ENCODE measurements around the gene ARHGAP8. TPM values are rescaled to one million over a fixed set of nuclear protein-coding genes. Genes with fewer than 3 reads are reported as not detected.
"Not testable (repeated sequence)": the region's sequence is repeated elsewhere in the genome, so short reads cannot be mapped to it uniquely, and the experiment has no call there.

Gene ARHGAP8
- polyA plus RNA-seq, 3 donors = 1.1 to 5.2 (median 1.7) TPM

GRCh38 chr22:44885806-44886360 lies 133.5 kb downstream of the ARHGAP8 start:
- no peak overlapping the region for H3K27ac ChIP-seq (ENCODE audit: low read depth, low read length)
- WGBS, 3 donors = 81 to 87% (median 84%) methylated on average over 14 of the region's 14 CpGs

GRCh38 chr22:44887941-44888366 lies 135.6 kb downstream of the ARHGAP8 start:
- H3K27ac ChIP-seq (ENCODE audit: low read depth, low read length) = no peak overlapping the region
- WGBS, 3 donors = 80 to 93% (median 90%) methylated on average over 14 to 16 of the region's 16 CpGs

- WGBS, 3 donors = 66 to 75% (median 67%) methylated on average over 14 of the region's 14 CpGs
- no peak overlapping the region for H3K27ac ChIP-seq (ENCODE audit: low read depth, low read length)
These were observed 136.3 kb downstream of the ARHGAP8 start for GRCh38 chr22:44888491-44889254.

- no peak overlapping the region for H3K27ac ChIP-seq (ENCODE audit: low read depth, low read length)
- 68 to 72% (median 70%) methylated on average over 13 to 14 of the region's 14 CpGs for WGBS, 3 donors
These were observed 137.0 kb downstream of the ARHGAP8 start for GRCh38 chr22:44889255-44889878.

- WGBS, 3 donors = 83 to 86% (median 84%) methylated on average over 20 of the region's 20 CpGs
- no peak overlapping the region for H3K27ac ChIP-seq (ENCODE audit: low read depth, low read length)
These were observed 138.3 kb downstream of the ARHGAP8 start for GRCh38 chr22:44890416-44891292.

GRCh38 chr22:44891293-44891747 lies 138.9 kb downstream of the ARHGAP8 start:
- WGBS, 3 donors = 73 to 86% (median 82%) methylated on average over 11 of the region's 11 CpGs
- no peak overlapping the region for H3K27ac ChIP-seq (ENCODE audit: low read depth, low read length)

- H3K27ac ChIP-seq (ENCODE audit: low read depth, low read length) = no peak overlapping the region
- WGBS, 3 donors = 79 to 88% (median 87%) methylated on average over 11 of the region's 11 CpGs
These were observed 139.4 kb downstream of the ARHGAP8 start for GRCh38 chr22:44891791-44892190.

- H3K27ac ChIP-seq (ENCODE audit: low read depth, low read length) = no peak overlapping the region
- WGBS, 3 donors = 63 to 79% (median 68%) methylated on average over 12 to 13 of the region's 13 CpGs
These were observed 139.9 kb downstream of the ARHGAP8 start for GRCh38 chr22:44892243-44892642.

- H3K27ac ChIP-seq (ENCODE audit: low read depth, low read length) = no peak overlapping the region
- 77 to 83% (median 82%) methylated on average over 20 of the region's 20 CpGs for WGBS, 3 donors
These were observed 140.7 kb downstream of the ARHGAP8 start for GRCh38 chr22:44892803-44893730.

GRCh38 chr22:44893731-44894080 lies 141.3 kb downstream of the ARHGAP8 start:
- WGBS, 3 donors = 51 to 79% (median 75%) methylated on average over 7 of the region's 7 CpGs
- no peak overlapping the region for H3K27ac ChIP-seq (ENCODE audit: low read depth, low read length)

- no peak overlapping the region for H3K27ac ChIP-seq (ENCODE audit: low read depth, low read length)
- 80 to 89% (median 87%) methylated on average over 12 of the region's 12 CpGs for WGBS, 3 donors
These were observed 141.9 kb downstream of the ARHGAP8 start for GRCh38 chr22:44894321-44894720.

- no peak overlapping the region for H3K27ac ChIP-seq (ENCODE audit: low read depth, low read length)
- 76 to 83% (median 82%) methylated on average over 14 of the region's 14 CpGs for WGBS, 3 donors
These were observed 142.4 kb downstream of the ARHGAP8 start for GRCh38 chr22:44894782-44895181.

- no peak overlapping the region for H3K27ac ChIP-seq (ENCODE audit: low read depth, low read length)
- WGBS, 3 donors = 80 to 85% (median 82%) methylated on average over 23 of the region's 23 CpGs
These were observed 143.1 kb downstream of the ARHGAP8 start for GRCh38 chr22:44895296-44896055.

- H3K27ac ChIP-seq (ENCODE audit: low read depth, low read length) = no peak overlapping the region
- WGBS, 3 donors = 89 to 92% (median 91%) methylated on average over 6 of the region's 6 CpGs
These were observed 145.9 kb downstream of the ARHGAP8 start for GRCh38 chr22:44898236-44898635.

GRCh38 chr22:44901301-44901700 lies 148.9 kb downstream of the ARHGAP8 start:
- H3K27ac ChIP-seq (ENCODE audit: low read depth, low read length) = no peak overlapping the region
- 63 to 79% (median 63%) methylated on average over 2 of the region's 2 CpGs for whole genome bisulfite sequencing, 3 donors

- WGBS, 3 donors = no CpG with 5 or more reads among the region's 2 CpGs
- H3K27ac ChIP-seq (ENCODE audit: low read depth, low read length) = not testable (repeated sequence)
These were observed 150.8 kb downstream of the ARHGAP8 start for GRCh38 chr22:44903164-44903563.
